Ovary (tissue), 9 donors: ENCODE data around the gene BCOR. TPM values are rescaled to one million over a fixed set of nuclear protein-coding genes. Genes with fewer than 3 reads are reported as not detected.

Experiments
- DNase-seq, 5 donors: peaks; one replicate each; pipeline ENCODE4 v3.0.0-alpha.2; 2019 to 2020
- H3K27ac ChIP-seq, 2 donors: fragments of 200-600 bp; one replicate each; pipeline versions ENCODE4 v1.5.1 to v1.8.0; 2019 to 2022
- H3K27me3 ChIP-seq: fragments of 200-600 bp; one replicate; pipeline ENCODE4 v1.8.0; 2022
- H3K36me3 ChIP-seq: fragments of 200-600 bp; sonication (generic); one replicate; pipeline ENCODE4 v1.5.1; 2019
- H3K4me1 ChIP-seq: one replicate; pipeline ENCODE4 v1.8.1; 2013; ENCODE audit warnings: mild to moderate bottlenecking, moderate library complexity; ENCODE audit not compliant: insufficient read depth
- H3K4me3 ChIP-seq: fragments of 200-600 bp; sonication (generic); one replicate; pipeline ENCODE4 v1.5.1; 2017
- H3K9me3 ChIP-seq, 2 donors: fragments of 200-600 bp in 1 of 2; sonication (generic) in 1 of 2; one replicate each; pipeline versions ENCODE4 v1.5.1 to v1.8.1; 2013 to 2019; ENCODE audit warnings: mild to moderate bottlenecking in 1 of 2, moderate library complexity in 1 of 2
- CTCF ChIP-seq, 3 donors: fragments of 450-650 bp in 2 of 3; fragments of 200-600 bp in 1 of 3; IDR thresholded peaks; one replicate each; pipeline versions ENCODE4 v1.5.1 to v1.8.0; 2016 to 2022; ENCODE audit warnings: antibody characterized with exemption in 3 of 3, mild to moderate bottlenecking in 1 of 3
- EP300 ChIP-seq: sonication (generic); formaldehyde crosslinking; IDR thresholded peaks from one replicate; pipeline ENCODE4 v1.6.1; 2017; ENCODE audit warnings: antibody characterized with exemption
- POLR2A ChIP-seq: fragments of 450-650 bp; IDR thresholded peaks from one replicate; pipeline ENCODE4 v1.6.1; 2017; ENCODE audit warnings: antibody characterized with exemption, mild to moderate bottlenecking, moderate library complexity
- WGBS, 3 donors: extraction: QIAGEN DNeasy Blood & Tissue Kit in 1 of 3; methylation state at CpG; one replicate each; pipeline versions ENCODE4 v1.1.5 to v1.1.7; 2013 to 2017; 5-methylcytosine and 5-hydroxymethylcytosine counted together
- intact Hi-C, 4 donors: fragments of 100-400 bp; cut with DNase I; formaldehyde crosslinking; loops; one replicate each; pipeline versions ENCODE4 v1.11.0 to v1.15.1; 2022 to 2023
- polyA plus RNA-seq, 2 donors: library from polyadenylated mRNA; stranded (reverse); fragments of 200-250 nt in 1 of 2; fragments of 350-450 nt in 1 of 2; fragmentation: Illumina TruSeq in 1 of 2; extraction: RNeasy Lipid Tissue Mini Kit (QIAGEN cat#74804) in 1 of 2; gene quantifications; one replicate each; pipeline ENCODE4 v1.2.3, GENCODE V29; 2013 to 2014
- total RNA-seq, 7 donors: library from RNA; depleted of rRNA in 2 of 7; stranded (reverse); fragments of >200 nt in 2 of 7; fragmentation: NEBNext Ultra II Directional in 3 of 7; extraction: Animal tissue kit (Norgen Biotek cat#: 25700) in 3 of 7; gene quantifications; one replicate each; pipeline versions ENCODE4 v1.1.0 to v1.2.4, GENCODE V29; 2016 to 2023
- donor health status: DM: no; HTN: no; CAD: no; lungs with moderate emphysema.
- donor health status: DM: no; HTN: no; CAD: no.
- donor health status: Bipolar disorder and iron deficiency.
- donor health status: DM: yes; HTN: yes; CAD: no.
- donor health status: DM: no; HTN: no; CAD: no.
- donor health status: DM: yes; HTN: yes; CAD: no.

BCOR gene
- total and polyA plus RNA-seq, 9 donors = 17.7 to 57.2 (median 42.3) TPM

GRCh38 chrX:40111868-40112267 is 14.1 kb upstream of the BCOR start:
- no peak for DNase-seq
- intact Hi-C loops = no loop called here
- Histone ChIP-seq H3K27me3 (no peaks in the 10 kb centered on the region), H3K27ac (no peak overlapping the region), H3K4me1 (peaks cover 1% of the 10 kb centered on the region), H3K4me3 (no peak overlapping the region), H3K36me3 (no peaks in the 10 kb centered on the region), H3K9me3 (no peaks in the 10 kb centered on the region)
- TF ChIP-seq CTCF (IDR thresholded peaks at IDR 0.05) (no peak), EP300 (no peak), POLR2A (no peak)
- WGBS, 3 donors = 44 to 51% (median 44%) methylated on average over 4 of the region's 4 CpGs

- Histone ChIP-seq H3K36me3 (no peaks in the 10 kb centered on the region), H3K27ac (peak overlapping the region; percentile 90 to 96), H3K4me3 (peak overlapping the region; percentile 42), H3K4me1 (peaks cover 1% of the 10 kb centered on the region), H3K9me3 (no peaks in the 10 kb centered on the region), H3K27me3 (no peaks in the 10 kb centered on the region)
- intact Hi-C loops = loop anchor here (5.0 to 10.0 kb wide), 3 partner anchors 38 to 155 kb away; no protein-coding TSS in a partner anchor
- peak; percentile 73 to 83 (median 80) for DNase-seq
- 0 to 6% (median 3%) methylated on average over 58 to 84 of the region's 84 CpGs for WGBS, 3 donors
- TF ChIP-seq EP300 = no peak
- no peak for TF ChIP-seq CTCF (IDR thresholded peaks at IDR 0.05)
- no peak for TF ChIP-seq POLR2A
Measured at GRCh38 chrX:40109288-40110008, 11.7 kb upstream of the BCOR start.

GRCh38 chrX:40108959-40109287 is 11.2 kb upstream of the BCOR start:
- Histone ChIP-seq H3K27me3 (no peaks in the 10 kb centered on the region), H3K4me1 (peaks cover 1% of the 10 kb centered on the region), H3K27ac (peak overlapping the region; percentile 90 to 96), H3K9me3 (no peaks in the 10 kb centered on the region), H3K36me3 (no peaks in the 10 kb centered on the region), H3K4me3 (peak overlapping the region; percentile 42)
- peak; percentile 51 for TF ChIP-seq POLR2A
- no peak for TF ChIP-seq CTCF (IDR thresholded peaks at IDR 0.05)
- DNase-seq = peak; percentile 82 to 86 (median 85)
- 1 to 12% (median 7%) methylated on average over 47 to 48 of the region's 48 CpGs for WGBS, 3 donors
- intact Hi-C loops = loop anchor here (5.0 to 10.0 kb wide), 3 partner anchors 38 to 156 kb away; no protein-coding TSS in a partner anchor

GRCh38 chrX:40108162-40108958 is 10.6 kb upstream of the BCOR start:
- H3K9me3 ChIP-seq = no peaks in the 10 kb centered on the region
- TF ChIP-seq EP300 (no peak), POLR2A (no peak), CTCF (IDR thresholded peaks at IDR 0.05) (no peak)
- peak in 4 of 5 donors; percentile 41 to 61 (median 58) for DNase-seq
- H3K27me3 ChIP-seq = no peaks in the 10 kb centered on the region
- H3K36me3 ChIP-seq = no peaks in the 10 kb centered on the region
- WGBS, 3 donors = 16 to 24% (median 19%) methylated on average over 56 to 66 of the region's 66 CpGs
- H3K4me3 ChIP-seq = peak overlapping the region; percentile 42
- intact Hi-C loops = loop anchor here (5.0 to 10.0 kb wide), 3 partner anchors 39 to 156 kb away; no protein-coding TSS in a partner anchor
- peak overlapping the region; percentile 90 to 96 for H3K27ac ChIP-seq
- peaks cover 1% of the 10 kb centered on the region for H3K4me1 ChIP-seq
